Bronchial epithelial cell (primary cell): ENCODE data around the gene LGALS9. TPM values are rescaled to one million over a fixed set of nuclear protein-coding genes. Genes with fewer than 3 reads are reported as not detected.

Experiments used
- DNase-seq: peaks from one replicate; pipeline ENCODE4 v3.0.0-alpha.2; 2010; ENCODE audit warnings: low read depth
- FAIRE-seq: peaks from 2 replicates; lab custom pipeline; 2011; peaks lifted over from hg19 to GRCh38; lab: Jason Lieb, UNC
- H3K27me3 ChIP-seq: 2 replicates; pipeline ENCODE4 v1.5.1; 2011; ENCODE audit warnings: low read length; ENCODE audit not compliant: control insufficient read depth, insufficient read depth
- H3K36me3 ChIP-seq: 2 replicates; pipeline ENCODE4 v1.5.1; 2011; ENCODE audit warnings: low read length; ENCODE audit not compliant: control insufficient read depth, insufficient read depth
- H3K4me3 ChIP-seq: 2 replicates; pipeline ENCODE4 v1.5.1; 2011; ENCODE audit warnings: mild to moderate bottlenecking, low read depth, low read length, control low read depth
- total RNA-seq: library from RNA; depleted of rRNA; stranded (reverse); fragments of >200 nt; gene quantifications from 2 replicates; pipeline ENCODE4 v1.2.1, GENCODE V29; 2014
- TF ChIP-seq, protein P1 (sequence below): IDR thresholded peaks from 2 replicates; pipeline ENCODE4 v1.5.1; 2011; ENCODE audit warnings: mild to moderate bottlenecking, moderate library complexity, low read length, control low read depth, inconsistent platforms; ENCODE audit not compliant: insufficient read depth, severe bottlenecking

The LGALS9 gene
- total RNA-seq, 1 donor from 2014 or later = 1.3 TPM

GRCh38 chr17:27610304-27610677, 20.7 kb upstream of the LGALS9 start:
- Histone ChIP-seq H3K27me3 (no peaks in the 10 kb centered on the region), H3K4me3 (no peak overlapping the region), H3K36me3 (no peaks in the 10 kb centered on the region)
- FAIRE-seq (no peak), DNase-seq (no peak)
- TF ChIP-seq, protein P1, sequence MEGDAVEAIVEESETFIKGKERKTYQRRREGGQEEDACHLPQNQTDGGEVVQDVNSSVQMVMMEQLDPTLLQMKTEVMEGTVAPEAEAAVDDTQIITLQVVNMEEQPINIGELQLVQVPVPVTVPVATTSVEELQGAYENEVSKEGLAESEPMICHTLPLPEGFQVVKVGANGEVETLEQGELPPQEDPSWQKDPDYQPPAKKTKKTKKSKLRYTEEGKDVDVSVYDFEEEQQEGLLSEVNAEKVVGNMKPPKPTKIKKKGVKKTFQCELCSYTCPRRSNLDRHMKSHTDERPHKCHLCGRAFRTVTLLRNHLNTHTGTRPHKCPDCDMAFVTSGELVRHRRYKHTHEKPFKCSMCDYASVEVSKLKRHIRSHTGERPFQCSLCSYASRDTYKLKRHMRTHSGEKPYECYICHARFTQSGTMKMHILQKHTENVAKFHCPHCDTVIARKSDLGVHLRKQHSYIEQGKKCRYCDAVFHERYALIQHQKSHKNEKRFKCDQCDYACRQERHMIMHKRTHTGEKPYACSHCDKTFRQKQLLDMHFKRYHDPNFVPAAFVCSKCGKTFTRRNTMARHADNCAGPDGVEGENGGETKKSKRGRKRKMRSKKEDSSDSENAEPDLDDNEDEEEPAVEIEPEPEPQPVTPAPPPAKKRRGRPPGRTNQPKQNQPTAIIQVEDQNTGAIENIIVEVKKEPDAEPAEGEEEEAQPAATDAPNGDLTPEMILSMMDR = no peak

DNA sequence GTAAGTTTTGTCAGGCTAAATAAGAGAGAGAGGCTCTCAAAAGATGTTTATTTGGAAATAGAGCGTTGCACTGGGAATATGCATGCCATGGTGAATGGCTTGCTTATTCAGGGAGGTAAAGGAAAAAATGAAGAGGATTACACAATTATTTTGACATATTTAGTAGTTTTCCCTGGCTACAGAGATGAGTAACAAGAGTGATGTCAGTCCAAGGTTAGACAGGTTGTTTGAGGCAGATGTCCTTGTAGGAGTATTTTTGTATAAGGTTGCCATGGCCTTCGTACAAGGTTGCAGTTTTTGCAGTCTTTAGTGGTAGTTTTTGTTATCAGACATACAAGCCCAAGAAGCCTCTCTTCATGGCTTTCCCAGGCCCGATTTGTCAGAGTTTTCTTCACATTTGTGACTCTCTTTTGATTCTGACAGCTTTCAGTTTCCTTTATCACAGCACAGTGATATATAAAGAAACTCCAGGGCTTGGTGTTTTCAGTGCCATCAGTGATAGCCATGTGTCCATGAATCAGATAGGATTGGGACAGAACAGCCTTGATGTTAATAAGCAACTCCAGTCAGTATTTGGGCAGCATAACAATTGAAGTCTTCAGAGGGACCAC, 18.7 kb upstream of the LGALS9 start:
- TF ChIP-seq, protein P1 = no peak
- H3K27me3 ChIP-seq = no peaks in the 10 kb centered on the region
- no peaks in the 10 kb centered on the region for H3K36me3 ChIP-seq
- H3K4me3 ChIP-seq = no peak overlapping the region
- DNase-seq = peak; percentile 15
- no peak for FAIRE-seq

- no peaks in the 10 kb centered on the region for H3K27me3 ChIP-seq
- no peak overlapping the region for H3K4me3 ChIP-seq
- FAIRE-seq (peak; percentile 89), DNase-seq (no peak)
- TF ChIP-seq, protein P1 = no peak
- H3K36me3 ChIP-seq = no peaks in the 10 kb centered on the region
Measured at GRCh38 chr17:27613433-27613832, 17.6 kb upstream of the LGALS9 start.

GRCh38 chr17:27615121-27615520, 15.9 kb upstream of the LGALS9 start:
- no peaks in the 10 kb centered on the region for H3K36me3 ChIP-seq
- H3K4me3 ChIP-seq = no peak overlapping the region
- FAIRE-seq = no peak

DNA sequence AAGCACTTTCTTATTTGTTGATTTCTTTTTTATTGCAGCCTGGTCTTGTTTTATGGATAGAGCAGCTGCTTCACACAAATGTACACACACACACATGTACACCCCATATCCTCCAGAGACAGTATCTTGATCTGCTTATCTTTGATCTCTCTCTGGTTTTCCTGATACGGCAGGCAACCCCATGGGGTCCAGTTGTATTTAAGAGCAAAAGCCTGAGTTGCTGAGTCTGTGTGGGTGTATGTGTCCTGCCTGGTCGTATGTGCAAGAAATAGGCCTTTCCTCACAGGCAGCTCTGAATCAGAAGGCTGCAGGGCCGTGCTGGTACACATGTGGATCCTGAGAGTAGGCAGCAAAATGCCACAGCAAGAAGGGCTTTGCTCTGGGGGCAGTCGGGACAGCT, 14.6 kb upstream of the LGALS9 start:
- DNase-seq (no peak), FAIRE-seq (no peak)
- TF ChIP-seq, protein P1 = no peak
- H3K27me3 ChIP-seq = no peaks in the 10 kb centered on the region
- H3K36me3 ChIP-seq = no peaks in the 10 kb centered on the region
- H3K4me3 ChIP-seq = no peak overlapping the region

More at GRCh38 chr17:27615121-27615520, 15.9 kb upstream of the LGALS9 start:
- no peak for DNase-seq
- TF ChIP-seq, protein P1 = no peak
- H3K27me3 ChIP-seq = no peaks in the 10 kb centered on the region

DNA sequence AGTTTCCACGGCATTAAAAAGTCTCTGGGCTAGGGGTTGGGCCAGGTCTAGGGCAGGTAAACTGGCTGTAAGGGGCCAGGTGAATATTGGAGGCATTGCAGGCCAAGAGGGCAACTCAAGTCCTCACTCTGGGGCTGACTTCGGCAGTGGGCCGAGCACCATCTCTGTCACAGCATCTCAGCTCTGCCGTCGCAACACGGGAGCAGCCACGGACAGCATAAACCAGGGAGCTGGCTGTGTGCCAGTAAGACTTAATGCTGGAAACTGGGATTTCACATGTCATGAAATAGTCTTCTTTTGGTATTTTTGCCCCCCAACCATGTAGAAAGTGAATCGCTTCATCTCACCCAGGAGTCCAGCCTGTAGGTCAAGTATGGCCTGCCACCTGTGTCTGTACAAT, 12.6 kb upstream of the LGALS9 start:
- H3K36me3 ChIP-seq = no peaks in the 10 kb centered on the region
- no peak for DNase-seq
- no peak for FAIRE-seq
- no peak overlapping the region for H3K4me3 ChIP-seq
- TF ChIP-seq, protein P1 = no peak
- no peaks in the 10 kb centered on the region for H3K27me3 ChIP-seq
